NCI-H2171 treated with DMSO at 0.1 percent for 48 hours (cell line): ENCODE results near the gene APBB2.
"Not testable (repeated sequence)": the region's sequence is repeated elsewhere in the genome, so short reads cannot be mapped to it uniquely, and the experiment has no call there.

Source experiments
- DNase-seq: peaks from one replicate; lab custom pipeline; 2025; lab: John Stamatoyannopoulos, UW

APBB2 gene

DNA sequence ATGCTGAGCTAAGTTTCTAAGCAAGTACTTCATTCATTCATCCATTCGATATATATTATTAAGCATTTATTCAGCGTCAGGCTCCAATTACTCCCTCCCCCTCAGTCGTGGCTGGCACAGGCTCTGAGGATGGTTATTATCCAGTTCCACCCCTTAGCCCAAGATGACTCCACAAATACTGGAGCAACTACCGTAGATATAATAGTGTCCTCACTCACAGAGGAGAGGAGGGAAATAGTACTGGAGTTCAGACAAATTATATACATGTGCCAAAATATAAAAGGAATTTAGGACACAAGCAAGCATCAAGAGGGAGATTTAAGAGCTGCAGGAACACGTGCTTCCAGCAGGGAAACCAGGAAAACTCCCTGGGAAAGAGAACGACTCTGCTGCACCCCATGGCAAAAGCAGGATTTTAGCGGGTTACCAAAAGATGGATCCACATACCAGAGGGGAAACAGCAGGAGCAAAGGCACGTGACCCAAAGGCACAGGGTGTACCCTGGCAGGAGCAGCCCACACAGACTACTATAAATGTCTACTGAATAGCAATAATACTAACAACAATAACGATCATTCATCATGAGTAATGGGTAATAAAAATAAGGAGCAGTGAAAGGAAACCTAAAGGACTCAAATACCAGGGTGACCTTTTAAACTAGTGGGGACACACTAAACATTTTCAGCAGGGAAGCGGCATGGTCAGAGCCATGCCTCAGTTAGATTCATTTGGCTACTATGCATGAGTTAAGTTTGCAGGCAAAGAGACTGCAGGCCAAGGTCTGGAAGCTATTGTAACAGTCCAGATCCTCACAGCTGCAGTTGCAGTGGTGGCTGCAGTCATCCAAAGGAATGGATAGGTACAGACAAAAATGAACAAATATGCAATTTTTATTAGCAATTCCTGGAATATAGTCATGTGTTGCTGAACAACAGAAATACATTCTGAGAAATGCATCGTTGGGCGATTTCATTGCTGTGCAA, 153.7 kb downstream of the APBB2 start:
- DNase-seq: no peak

DNA sequence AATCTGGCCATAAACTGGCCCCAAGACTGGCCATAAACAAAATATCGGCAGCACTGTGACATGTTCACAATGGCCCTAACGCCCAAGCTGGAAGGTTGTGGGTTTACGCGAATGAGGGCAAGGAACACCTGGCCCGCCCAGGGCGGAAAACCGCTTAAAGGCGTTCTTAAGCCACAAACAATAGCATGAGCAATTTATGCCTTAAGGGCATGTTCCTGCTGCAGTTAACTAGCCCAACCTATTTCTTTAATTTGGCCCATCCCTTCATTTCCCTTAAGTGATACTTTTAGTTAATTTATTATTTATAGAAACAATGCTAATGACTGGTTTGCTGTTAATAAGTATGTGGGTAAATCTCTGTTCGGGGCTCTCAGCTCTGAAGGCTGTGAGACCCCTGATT, 154.9 kb downstream of the APBB2 start:
- not testable (repeated sequence) for DNase-seq

DNA sequence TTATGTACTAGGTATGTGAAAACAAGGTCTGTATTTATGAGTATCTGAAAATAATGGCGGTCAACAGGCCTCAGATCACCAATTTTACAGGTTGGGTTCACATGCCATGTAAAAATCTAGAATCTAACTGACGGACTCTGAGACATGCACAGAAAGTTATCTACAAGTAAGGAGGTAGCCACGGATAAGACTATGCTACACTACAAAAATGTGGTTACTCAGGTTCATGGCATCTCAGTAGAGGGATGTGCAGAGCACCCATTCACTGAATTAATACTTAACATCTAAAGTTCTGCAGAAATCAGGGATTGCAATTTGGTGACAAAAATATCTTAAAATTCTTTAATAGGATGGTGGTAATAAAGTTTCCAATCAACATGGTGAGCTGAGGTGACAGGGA, 155.9 kb downstream of the APBB2 start:
- no peak for DNase-seq

DNA sequence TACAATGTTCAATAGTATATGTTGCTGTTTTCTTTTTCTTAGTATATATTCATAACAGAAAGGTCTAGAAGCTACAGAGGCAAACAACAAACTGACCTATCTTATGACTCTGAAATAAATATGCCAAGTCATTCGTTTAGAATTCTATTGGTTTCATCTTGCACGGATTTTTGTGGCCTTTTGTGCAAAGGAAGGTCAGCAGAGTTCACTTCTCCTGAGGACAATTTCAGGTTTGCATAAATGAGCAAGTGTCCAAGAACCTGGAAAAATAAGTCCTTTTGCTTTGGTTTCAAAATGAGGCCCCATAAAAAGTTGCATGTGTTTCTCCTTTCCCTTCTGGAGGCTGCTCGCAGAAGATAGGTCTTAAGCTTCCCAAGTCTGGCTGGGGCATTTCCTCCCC, 156.9 kb downstream of the APBB2 start:
- no peak for DNase-seq

DNA sequence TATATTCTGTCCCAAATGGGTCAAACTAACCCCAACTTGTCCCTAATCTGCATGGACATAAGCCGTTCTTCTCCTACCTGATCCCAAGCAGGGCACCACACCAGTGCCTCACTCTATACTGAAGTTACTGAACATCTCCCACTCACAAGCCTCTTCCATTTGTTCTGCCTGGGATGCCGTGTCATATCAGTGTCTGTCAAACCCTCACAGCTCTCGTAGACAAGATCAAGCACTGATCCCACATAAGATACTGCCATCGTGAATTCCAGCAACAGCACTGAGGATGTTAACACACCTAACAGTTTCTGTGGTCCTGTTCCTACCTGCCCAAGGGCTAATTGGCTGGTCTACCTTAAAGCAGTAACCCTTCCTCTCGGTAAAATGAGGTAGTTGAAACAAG, 162.1 kb downstream of the APBB2 start:
- DNase-seq: no peak

DNA sequence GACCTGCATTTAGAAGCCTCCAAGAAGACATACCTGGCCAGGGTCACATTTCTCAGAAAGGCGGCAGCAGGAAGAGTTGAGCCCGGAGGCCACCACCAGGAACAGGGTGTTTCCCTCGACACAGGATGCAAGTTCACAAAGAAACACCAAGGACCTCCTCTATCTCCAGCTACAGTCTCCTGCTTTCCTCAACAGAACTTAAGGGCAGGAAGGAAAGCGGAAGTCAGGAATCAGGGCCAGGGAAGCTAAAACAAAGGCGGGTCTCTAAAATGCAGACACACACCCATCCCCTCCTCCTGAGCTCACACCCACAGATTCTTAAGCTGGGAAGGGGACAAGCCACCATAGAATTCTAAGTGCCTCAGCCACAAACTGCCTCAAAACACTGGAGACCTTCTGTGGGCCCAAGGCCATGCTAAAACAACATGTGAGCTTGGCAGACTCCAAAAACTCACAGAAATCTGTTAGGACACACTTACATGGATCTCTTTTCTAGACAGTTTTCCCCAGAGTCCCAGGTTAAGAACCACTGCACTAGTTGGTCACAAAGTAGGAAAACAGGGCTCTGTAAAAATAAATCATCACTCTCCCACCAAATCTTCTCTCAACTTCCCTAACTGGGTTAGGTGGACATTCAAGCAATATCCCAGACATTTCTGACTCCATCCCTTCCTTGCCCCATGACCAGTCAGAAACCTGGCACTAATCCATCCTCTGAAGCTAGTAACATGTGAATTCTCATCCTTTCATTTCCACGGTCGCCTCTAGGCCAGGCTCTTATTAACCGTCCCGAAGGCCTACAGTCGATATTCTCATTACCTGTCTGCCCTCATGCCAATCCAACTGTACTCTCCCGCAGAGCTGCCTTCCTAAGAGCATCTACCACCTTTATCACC, 163.2 kb downstream of the APBB2 start:
- no peak for DNase-seq

DNA sequence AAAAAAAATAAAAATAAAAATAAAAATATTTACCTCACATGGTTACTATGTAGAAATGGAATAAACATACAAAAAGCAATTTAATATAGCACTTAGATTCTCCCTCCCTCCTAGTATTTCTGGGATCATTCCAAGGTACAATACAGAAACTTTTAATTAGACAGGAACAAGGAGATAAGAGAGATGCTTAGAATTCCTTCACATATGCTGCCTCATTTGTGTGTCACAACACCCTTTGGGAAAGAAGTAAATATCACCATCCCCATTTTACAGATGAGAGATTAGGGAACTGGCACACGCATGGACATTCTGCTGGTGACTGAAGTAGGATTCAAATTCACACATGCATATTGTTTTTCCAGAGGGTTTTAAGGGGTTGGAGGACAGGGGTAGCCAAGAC, 164.2 kb downstream of the APBB2 start:
- no peak for DNase-seq

DNA sequence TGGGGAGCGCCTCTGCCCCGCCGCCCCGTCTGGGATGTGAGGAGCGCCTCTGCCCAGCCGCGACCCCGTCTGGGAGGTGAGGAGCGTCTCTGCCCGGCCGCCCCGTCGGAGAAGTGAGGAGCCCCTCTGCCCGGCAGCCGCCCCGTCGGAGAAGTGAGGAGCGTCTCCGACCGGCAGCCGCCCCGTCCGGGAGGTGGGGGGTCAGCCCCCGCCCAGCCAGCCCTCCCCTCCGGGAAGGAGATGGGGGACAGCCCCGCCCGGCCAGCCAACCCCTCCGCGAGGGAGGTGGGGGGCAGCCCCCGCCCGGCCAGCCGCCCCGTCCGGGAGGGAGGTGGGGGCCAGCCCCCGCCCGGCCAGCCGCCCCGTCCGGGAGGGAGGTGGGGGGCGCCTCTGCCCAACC, 165.2 kb downstream of the APBB2 start:
- DNase-seq: not testable (repeated sequence)

DNA sequence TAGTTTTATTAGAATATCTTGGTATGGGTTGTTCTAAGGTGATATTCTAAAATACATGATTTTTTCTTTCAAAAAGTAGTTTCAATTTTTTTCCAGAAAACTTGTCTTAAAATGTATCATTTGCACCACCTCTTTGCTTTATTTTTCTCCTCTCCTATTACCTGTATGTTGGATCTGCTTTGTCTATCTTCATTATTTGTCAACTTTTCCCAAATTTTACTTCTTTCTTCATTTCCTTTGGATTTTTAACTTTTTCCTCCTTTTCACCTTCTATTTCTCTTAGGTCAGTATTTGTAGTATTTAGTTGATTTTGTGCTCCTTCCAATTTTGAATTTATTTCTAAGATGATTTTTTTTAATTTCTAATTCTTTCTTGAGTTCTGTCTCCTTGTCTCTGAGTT, 169.6 kb downstream of the APBB2 start:
- DNase-seq: no peak

DNA sequence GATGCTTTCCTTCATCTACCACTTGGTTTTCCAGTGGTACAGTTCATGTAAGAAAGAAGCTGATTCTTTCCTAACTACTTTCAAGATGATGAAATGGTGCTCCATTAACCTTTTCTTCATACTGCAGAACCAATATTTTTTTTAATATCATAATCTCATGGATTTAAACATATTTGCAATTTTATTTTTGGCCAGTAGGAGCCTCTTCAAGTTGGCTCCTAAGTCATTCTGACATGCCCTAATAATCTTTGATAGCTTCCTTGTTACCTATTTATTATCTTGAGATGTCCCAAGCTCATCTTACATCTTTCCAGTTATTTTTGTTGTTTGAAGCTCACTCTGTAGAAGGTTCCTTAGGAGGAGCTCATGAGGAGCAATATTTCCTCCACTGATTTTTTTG, 170.2 kb downstream of the APBB2 start:
- DNase-seq: no peak

DNA sequence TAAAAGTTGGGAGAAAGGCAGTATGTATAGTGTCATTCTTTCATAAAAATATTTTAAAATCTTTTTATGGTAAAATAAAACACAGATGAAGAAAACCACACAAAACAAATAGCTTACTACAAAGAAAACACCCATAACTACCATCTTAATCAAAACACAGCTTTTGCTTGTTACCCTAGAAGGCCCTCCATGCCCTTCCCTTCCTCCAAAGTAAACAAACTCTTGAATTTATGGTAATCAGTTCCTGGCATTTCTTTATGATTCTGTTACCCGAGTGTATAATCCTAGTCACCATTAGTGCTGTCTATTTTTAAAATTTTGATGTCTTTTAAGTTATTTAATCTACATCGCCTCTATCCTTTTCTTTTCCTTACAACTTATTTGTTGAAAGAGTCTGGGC, 170.9 kb downstream of the APBB2 start:
- DNase-seq: no peak

DNA sequence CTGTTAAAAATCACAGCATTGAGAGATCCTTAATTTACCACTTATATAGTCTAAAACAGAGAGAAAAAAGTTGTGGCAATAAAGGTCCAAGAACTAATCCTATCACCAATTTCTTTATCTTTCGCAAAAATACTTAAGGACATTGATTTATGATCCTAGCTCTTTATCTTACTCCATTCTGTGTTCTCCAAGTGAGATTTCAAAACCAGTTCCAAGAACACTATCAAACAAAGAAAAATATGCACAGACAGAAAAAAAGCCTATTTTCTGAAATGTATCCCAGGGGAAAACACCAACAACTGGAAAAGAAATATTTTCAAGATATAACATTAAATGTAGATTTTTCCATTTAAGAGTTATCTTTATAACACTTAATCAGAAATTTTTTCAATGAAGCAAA, 172.8 kb downstream of the APBB2 start:
- no peak for DNase-seq

DNA sequence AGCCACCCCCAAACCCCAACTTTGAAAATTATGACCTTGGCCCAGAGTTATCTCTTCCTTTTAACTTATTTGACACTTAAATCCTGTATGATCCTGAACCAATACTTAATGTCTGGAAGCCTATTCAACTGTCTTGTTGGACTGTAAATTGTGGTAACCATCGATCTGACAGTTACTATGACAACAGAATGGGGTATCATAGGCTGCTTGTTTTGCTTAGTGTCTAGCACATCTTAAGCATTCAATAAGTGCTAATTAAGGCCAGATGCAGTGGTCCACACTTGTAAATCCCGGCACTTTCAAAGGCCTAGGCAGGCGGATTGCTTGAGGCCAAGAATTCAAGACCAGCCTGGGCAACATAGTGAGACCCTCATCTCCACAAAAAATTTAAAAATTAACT, 175.0 kb downstream of the APBB2 start:
- no peak for DNase-seq

DNA sequence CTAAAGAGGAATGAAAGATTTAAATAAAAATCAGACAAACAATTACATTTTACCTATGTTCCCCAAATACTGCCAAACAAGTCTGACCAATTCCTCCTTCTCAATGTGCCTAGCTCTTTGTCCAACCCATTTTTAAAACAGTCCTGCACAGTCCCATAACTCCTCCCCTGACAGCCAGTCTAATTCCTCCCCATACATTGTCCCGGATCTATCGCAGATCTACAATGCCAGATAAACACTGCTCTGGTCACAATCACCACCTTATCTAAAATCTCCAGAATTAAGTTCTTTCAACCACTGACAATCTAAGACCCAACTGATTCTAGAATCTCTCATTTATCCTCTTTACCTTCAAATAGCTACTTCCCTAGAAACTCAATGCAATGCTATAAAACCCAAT, 176.0 kb downstream of the APBB2 start:
- no peak for DNase-seq

DNA sequence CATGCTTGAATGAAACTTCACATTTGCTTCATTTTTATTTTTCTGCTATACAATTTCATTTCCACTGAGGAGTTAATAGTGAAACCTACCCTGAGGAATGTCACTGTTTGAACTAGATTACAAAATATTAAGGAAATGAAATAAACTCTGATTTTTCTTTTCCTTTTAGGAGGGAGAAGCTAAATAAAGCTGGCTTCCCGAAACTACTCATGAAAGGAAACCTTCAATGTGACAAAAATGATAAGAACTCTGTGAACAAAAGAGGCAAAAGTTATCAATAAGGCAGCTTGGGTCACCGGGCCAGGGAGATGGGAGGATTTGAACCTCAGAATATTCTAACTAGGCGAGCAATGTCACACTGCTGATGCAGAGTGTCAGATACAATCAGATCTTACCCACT, 185.2 kb downstream of the APBB2 start:
- DNase-seq: no peak

DNA sequence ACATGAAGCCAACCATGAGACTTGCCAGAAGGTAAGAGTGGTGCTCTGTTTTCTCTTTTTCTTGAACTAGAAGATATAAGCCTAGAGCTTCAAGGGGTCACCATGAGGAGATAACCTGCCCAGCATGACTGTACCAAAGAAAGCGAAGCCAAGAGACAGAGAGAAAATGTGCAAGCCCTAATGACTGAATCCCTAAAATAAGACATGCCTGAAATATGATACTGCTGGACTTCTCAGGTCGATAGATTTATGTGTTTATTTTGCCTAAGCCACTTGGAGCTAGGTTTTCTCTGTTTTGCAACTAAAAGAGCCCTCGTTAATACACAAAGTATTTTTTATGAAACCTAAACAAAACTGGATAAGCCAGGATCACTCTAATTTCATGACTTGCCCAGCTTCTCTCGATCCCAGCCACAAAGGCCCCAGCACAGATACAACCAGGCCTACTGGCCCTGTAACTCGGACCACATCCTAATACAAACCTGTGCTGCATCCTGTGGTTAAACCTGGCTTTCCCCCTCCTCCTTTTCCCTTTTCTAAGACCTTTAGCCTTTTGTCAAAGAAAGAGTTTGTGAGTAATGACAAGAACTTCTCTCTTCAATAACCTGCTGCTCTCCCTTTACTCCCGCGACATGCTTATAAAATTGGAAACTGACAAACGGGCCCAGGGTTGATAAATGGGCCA, 185.8 kb downstream of the APBB2 start:
- no peak for DNase-seq

DNA sequence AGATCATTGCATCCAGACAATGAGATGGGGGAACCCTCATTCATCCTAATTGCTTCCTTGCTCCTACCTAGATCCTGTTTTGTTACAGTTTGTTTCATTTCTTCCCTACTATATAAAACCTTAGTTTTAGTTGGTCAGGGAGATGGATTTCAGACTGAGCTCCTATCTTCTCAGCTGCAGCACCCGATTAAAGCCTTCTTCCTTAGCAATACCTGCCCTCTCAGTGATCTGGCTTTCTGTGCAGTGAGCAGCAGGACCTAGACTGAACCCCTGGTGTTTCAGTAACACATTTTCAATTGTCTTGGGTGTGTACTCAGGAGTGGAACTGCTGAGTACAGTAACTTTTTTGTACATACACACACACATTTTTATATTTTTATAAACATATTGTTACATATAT, 187.4 kb downstream of the APBB2 start:
- DNase-seq: no peak

DNA sequence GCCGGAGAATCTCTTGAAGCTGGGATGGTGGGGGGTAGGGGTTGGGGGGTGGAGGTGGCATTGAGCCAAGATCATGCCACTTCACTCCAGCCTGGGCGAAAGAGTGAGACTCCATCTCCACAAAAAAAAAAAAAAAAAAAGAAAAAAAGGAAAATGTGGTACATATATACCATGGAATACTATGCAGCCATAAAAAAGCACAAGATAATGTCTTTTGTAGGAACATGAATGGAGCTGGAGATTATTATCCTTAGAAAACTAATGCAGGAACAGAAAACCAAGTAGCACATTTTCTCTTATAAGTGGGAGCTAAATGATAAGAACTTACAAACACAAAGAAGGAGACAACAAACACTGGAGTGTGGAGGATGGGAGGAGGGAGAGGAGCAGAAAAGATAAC, 188.5 kb downstream of the APBB2 start:
- no peak for DNase-seq

DNA sequence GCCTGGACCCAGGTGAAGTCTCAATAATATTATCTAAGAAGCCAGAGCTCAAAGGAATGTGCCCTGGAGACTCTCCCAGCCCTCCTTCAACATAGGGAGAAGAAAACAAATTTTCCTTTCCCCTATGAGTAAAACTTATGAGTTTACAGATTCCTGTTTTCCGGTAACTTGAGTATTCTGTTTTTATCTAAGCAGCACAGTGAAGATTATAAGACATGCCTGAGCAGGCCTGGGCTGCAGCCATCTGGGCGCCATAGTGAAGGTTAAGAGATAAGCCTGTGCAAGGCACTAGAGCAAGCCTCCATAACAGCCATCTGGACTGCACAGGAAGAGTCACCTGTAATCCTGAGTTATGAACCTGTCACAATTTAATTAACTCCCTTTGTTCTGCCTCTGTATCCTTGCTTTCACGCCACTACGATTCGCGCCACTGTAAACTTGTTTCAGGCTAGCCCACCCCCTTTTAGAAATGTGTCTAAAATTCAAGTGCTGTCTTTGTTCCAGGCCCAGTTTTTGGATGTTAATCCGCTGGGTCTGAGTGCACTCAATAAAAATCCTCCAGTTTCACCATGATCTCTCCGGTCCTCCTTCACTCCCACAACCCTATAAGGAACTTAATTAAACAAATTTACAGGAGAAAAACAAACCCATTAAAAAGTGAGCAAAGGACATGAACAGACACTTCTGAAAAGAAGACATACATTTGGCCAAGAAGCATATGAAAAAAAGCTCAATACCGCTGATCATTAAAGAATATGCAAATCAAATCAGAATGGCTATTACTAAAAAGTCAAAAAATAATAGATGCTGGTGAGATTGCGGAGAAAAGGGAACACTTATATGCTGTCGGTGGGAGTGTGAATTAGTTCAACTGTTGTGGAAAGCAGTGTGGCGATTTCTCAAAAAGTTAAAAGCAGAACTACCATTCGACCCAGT, 189.5 kb downstream of the APBB2 start:
- peak; percentile 68 for DNase-seq

DNA sequence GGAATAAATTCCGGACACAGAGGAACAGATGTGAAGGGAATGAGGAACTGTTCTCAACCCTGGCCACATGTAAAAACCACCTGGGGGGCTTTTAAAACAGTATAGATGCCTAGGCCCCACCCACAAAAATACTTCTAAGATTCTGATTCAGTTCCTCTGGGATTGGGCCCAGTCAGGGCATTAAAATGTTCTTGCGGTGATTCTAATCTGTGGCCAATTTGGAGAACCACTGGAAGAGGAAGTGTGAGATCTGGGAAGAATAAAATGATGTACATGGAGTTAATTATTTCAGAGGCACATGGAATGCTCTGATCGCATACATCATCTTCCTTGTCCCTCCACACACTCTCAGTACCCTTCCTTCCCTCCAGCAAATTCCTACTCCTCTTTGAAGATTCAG, 192.2 kb downstream of the APBB2 start:
- no peak for DNase-seq

DNA sequence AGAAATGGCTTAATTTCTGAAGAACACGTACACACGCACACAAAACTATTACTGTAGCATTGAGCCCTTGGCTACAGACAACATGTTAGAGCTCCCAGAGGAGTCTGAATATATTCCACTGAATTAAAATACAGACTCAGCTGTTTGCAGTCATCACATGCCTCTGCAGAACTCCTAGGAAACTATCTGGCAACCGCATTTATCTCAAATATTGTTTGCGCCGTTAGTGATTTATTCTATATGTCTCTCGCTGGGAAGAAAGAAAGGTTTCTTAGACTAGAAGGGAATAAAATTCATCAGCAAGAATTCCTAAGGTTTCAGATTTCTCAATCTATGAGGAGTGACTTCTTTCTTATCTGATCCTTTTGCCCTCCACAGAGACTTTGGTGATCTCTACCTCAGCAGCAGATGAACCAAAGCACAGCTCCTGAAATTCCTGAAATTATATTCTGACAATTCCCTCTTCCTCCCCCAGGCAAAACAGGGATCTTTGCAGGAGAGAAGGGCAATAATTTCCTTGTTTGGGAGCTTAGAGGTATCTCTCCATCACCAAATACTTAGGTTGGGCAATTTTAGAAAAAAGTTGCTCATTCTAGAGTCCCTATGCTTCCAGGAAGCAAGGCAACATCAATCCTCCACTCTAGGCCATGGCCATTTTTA, 199.2 kb downstream of the APBB2 start:
- DNase-seq: no peak
